ENCODE data around the gene GPR21. TPM values are rescaled to one million over a fixed set of nuclear protein-coding genes. Genes with fewer than 3 reads are reported as not detected.

GPR21 gene
- total RNA-seq, 1 experiment from 2014 or later = 0.63 TPM

GRCh38 chr9:123034881-123035510 lies 1.5 kb downstream of the GPR21 start:
- Mint-ChIP-seq H3K27ac (peak overlapping the region; percentile 1; the same call in 1 of the 2 replicates), H3K9me3 (no peaks in the 10 kb centered on the region), H3K4me1 (peaks cover 10% of the 10 kb centered on the region), H3K36me3 (0 out of 2 replicates have a peak, but pooled peaks cover 3% of the 10 kb centered on the region), H3K27me3 (ENCODE audit: low read depth) (no peaks in the 10 kb centered on the region), H3K4me3 (no peak overlapping the region)
- CTCF ChIA-PET = no interaction called here
- POLR2A ChIA-PET = no interaction called here
- DNase-seq (ENCODE audit: low spot score) (no peak), ATAC-seq (no peak)
- no peak for TF ChIP-seq ATF6 (CRISPR knock-in tag; IDR thresholded peaks at IDR 0.05)
- no peak for TF ChIP-seq JAZF1 (CRISPR knock-in tag; IDR thresholded peaks at IDR 0.05)
- no peak for TF ChIP-seq ZNF121 (CRISPR knock-in tag; IDR thresholded peaks at IDR 0.05)
- no peak for TF ChIP-seq ZBTB21 (CRISPR knock-in tag; IDR thresholded peaks at IDR 0.05; ENCODE audit: borderline replicate concordance)
- TF ChIP-seq, protein P1, sequence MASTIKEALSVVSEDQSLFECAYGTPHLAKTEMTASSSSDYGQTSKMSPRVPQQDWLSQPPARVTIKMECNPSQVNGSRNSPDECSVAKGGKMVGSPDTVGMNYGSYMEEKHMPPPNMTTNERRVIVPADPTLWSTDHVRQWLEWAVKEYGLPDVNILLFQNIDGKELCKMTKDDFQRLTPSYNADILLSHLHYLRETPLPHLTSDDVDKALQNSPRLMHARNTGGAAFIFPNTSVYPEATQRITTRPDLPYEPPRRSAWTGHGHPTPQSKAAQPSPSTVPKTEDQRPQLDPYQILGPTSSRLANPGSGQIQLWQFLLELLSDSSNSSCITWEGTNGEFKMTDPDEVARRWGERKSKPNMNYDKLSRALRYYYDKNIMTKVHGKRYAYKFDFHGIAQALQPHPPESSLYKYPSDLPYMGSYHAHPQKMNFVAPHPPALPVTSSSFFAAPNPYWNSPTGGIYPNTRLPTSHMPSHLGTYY (CRISPR knock-in tag; IDR thresholded peaks at IDR 0.05) = no peak
- TF ChIP-seq NR3C1 (CRISPR knock-in tag; conservative IDR thresholded peaks at IDR 0.05; ENCODE audit: low read depth) = no peak

GRCh38 chr9:123035791-123036190 lies 2.3 kb downstream of the GPR21 start:
- TF ChIP-seq TEAD4 (CRISPR knock-in tag; IDR thresholded peaks at IDR 0.05) = no peak
- TF ChIP-seq, protein P2, sequence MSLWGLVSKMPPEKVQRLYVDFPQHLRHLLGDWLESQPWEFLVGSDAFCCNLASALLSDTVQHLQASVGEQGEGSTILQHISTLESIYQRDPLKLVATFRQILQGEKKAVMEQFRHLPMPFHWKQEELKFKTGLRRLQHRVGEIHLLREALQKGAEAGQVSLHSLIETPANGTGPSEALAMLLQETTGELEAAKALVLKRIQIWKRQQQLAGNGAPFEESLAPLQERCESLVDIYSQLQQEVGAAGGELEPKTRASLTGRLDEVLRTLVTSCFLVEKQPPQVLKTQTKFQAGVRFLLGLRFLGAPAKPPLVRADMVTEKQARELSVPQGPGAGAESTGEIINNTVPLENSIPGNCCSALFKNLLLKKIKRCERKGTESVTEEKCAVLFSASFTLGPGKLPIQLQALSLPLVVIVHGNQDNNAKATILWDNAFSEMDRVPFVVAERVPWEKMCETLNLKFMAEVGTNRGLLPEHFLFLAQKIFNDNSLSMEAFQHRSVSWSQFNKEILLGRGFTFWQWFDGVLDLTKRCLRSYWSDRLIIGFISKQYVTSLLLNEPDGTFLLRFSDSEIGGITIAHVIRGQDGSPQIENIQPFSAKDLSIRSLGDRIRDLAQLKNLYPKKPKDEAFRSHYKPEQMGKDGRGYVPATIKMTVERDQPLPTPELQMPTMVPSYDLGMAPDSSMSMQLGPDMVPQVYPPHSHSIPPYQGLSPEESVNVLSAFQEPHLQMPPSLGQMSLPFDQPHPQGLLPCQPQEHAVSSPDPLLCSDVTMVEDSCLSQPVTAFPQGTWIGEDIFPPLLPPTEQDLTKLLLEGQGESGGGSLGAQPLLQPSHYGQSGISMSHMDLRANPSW (CRISPR knock-in tag; conservative IDR thresholded peaks at IDR 0.05; ENCODE audit: low read depth) = no peak
- TF ChIP-seq, protein P3, sequence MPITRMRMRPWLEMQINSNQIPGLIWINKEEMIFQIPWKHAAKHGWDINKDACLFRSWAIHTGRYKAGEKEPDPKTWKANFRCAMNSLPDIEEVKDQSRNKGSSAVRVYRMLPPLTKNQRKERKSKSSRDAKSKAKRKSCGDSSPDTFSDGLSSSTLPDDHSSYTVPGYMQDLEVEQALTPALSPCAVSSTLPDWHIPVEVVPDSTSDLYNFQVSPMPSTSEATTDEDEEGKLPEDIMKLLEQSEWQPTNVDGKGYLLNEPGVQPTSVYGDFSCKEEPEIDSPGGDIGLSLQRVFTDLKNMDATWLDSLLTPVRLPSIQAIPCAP (CRISPR knock-in tag; IDR thresholded peaks at IDR 0.05) = no peak
- TF ChIP-seq, protein P4, sequence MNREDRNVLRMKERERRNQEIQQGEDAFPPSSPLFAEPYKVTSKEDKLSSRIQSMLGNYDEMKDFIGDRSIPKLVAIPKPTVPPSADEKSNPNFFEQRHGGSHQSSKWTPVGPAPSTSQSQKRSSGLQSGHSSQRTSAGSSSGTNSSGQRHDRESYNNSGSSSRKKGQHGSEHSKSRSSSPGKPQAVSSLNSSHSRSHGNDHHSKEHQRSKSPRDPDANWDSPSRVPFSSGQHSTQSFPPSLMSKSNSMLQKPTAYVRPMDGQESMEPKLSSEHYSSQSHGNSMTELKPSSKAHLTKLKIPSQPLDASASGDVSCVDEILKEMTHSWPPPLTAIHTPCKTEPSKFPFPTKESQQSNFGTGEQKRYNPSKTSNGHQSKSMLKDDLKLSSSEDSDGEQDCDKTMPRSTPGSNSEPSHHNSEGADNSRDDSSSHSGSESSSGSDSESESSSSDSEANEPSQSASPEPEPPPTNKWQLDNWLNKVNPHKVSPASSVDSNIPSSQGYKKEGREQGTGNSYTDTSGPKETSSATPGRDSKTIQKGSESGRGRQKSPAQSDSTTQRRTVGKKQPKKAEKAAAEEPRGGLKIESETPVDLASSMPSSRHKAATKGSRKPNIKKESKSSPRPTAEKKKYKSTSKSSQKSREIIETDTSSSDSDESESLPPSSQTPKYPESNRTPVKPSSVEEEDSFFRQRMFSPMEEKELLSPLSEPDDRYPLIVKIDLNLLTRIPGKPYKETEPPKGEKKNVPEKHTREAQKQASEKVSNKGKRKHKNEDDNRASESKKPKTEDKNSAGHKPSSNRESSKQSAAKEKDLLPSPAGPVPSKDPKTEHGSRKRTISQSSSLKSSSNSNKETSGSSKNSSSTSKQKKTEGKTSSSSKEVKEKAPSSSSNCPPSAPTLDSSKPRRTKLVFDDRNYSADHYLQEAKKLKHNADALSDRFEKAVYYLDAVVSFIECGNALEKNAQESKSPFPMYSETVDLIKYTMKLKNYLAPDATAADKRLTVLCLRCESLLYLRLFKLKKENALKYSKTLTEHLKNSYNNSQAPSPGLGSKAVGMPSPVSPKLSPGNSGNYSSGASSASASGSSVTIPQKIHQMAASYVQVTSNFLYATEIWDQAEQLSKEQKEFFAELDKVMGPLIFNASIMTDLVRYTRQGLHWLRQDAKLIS (CRISPR knock-in tag; IDR thresholded peaks at IDR 0.05; ENCODE audit: borderline replicate concordance) = no peak
- no peak for TF ChIP-seq PREB (CRISPR knock-in tag; IDR thresholded peaks at IDR 0.05; ENCODE audit: borderline replicate concordance)
- TF ChIP-seq TP53 (CRISPR knock-in tag; IDR thresholded peaks at IDR 0.05) = no peak
- TF ChIP-seq ZNF263 (CRISPR knock-in tag; IDR thresholded peaks at IDR 0.05; ENCODE audit: low read depth) = no peak
- TF ChIP-seq USF2 (CRISPR knock-in tag; IDR thresholded peaks at IDR 0.05) = no peak
- TF ChIP-seq ZBTB21 (CRISPR knock-in tag; IDR thresholded peaks at IDR 0.05; ENCODE audit: borderline replicate concordance) = no peak
- no peak for TF ChIP-seq ZNF219 (CRISPR knock-in tag; IDR thresholded peaks at IDR 0.05; ENCODE audit: borderline replicate concordance)
- no peak for TF ChIP-seq NFATC4 (CRISPR knock-in tag; IDR thresholded peaks at IDR 0.05)
- ChIA-PET CTCF (no interaction called here), POLR2A (no interaction called here)
- Mint-ChIP-seq H3K4me3 (no peak overlapping the region), H3K9me3 (no peaks in the 10 kb centered on the region), H3K27me3 (ENCODE audit: low read depth) (no peaks in the 10 kb centered on the region), H3K27ac (no peak overlapping the region), H3K36me3 (0 out of 2 replicates have a peak, but pooled peaks cover 3% of the 10 kb centered on the region), H3K4me1 (peaks cover 10% of the 10 kb centered on the region)
- no peak for ATAC-seq
- DNase-seq (ENCODE audit: low spot score) = no peak

Data from WTC11 (cell line).